Dedifferentiated amniotic fluid mesenchymal stem cell (primary cell): ENCODE measurements around the gene BCAS4.

Experiments used
- DNase-seq: peaks from one replicate; pipeline ENCODE4 v3.0.0-alpha.2; 2016; ENCODE audit errors: extremely low spot score

BCAS4 gene

GRCh38 chr20:50854506-50855249 lies 59.8 kb downstream of the BCAS4 start:
- DNase-seq: no peak

DNA sequence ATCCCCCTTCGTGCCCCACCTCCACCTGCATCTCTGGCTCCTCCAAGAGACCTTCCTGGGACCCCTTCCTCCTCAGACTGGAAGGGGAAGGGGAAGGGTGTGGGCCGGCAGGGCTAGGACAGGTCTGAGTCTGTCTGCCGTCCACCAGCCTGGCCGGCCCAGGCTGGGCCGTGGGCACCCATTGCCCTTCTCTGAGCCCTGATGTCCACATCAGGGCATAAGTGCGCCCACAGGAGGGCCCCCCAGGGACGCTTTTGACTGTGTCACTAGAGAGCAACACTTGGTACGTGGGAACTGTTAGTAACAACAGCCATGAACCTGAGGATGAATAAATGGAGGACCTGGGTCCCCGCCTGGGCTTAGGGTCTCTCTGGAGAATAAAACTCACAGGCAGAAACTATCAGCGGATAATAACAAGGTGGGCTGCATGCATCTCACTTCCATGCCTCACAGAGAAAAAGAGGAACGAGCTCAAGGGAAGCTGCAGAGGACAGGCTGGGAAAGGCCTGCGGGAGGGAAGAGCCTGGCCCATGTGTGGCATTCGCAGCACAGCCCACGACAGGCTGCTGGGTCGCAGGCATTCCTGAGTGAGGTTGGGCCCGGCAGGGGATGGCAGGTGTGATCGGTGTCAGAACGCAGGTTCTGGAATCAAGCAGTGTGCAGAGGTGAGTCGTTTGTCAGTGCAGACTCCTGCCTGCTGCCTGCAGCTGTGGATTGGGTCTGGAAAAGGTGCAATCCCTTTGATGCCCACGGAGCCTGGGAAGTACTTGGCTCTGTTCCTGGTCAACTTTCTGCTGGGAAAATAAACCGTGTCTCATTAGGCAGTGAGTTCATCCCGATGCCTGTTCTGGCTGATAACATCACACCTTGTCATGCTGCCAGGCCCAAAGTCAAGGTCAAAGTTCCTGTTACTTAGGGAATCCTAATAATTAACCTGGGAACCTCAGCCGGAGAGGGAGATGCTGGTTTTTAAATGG lies 60.9 kb downstream of the BCAS4 start:
- DNase-seq: no peak

DNA sequence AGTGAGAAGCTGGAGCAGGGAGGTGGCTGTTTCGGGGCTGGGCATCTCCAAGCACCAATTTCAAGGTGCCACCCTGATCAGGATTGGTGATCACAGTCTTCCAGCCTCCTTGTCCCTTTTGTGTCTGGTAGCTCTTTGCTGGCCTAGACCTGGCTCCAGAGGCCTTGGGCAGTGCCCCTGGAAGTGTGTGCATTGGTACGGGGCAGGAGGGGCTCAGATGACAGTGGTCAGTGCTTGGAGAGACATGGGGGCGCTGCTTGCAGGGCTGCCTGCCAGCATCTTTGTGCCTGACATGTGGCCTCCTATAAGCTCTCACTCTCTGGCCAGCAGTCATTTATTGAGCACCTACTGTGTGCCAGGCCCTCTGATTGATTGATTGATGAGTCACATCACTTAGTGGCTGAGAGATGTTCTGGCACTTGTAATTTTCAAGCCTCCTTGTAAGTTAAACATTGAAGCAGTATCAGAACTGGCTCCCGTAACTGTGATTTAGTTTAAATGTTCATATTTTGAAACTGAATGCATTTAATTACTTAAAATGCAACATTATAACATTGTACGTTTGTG lies 61.7 kb downstream of the BCAS4 start:
- no peak for DNase-seq

DNA sequence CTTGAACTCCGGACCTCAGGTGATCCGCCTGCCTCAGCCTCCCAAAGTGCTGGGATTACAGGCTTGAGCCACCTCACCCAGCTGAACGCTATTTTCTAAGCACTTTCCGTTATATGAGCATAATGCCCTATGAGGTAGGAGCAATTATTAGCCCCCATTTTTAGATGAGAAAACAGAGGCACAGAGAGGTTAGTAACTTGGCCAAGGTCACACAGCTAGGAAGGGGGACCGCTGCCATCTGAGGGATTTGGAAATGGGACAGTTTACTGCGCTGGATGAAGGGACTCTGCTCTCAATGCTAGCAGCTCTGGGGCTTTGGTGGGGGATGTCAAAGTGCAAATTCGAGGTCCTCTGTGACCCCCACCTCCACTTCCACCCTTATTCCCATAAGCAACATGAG lies 62.5 kb downstream of the BCAS4 start:
- no peak for DNase-seq

DNA sequence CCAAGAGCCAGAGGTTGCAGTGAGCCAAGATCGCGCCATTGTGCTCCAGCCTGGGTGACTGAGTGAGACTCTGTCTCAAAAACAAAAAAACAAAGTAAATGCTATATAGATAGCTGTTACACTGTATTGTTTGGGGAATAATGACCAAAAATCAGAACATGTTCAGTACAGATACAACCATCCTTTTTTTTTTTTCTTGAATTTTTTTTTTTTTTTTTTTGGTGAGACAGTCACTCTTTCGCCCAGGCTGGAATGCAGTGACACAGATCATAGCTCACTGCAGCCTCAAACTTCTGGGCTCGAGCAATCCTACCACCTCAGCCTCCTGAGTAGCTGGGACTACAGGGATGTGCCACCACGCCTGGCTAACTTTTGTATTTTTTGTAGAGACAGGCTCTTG lies 63.7 kb downstream of the BCAS4 start:
- DNase-seq: no peak

GRCh38 chr20:50859161-50859560 lies 64.3 kb downstream of the BCAS4 start:
- no peak for DNase-seq

GRCh38 chr20:50861012-50861411 lies 66.2 kb downstream of the BCAS4 start:
- no peak for DNase-seq

- no peak for DNase-seq
Measured at GRCh38 chr20:50862546-50862945, 67.7 kb downstream of the BCAS4 start.

- DNase-seq: no peak
Measured at GRCh38 chr20:50865114-50865513, 70.3 kb downstream of the BCAS4 start.

GRCh38 chr20:50865591-50865990 lies 70.7 kb downstream of the BCAS4 start:
- no peak for DNase-seq

DNA sequence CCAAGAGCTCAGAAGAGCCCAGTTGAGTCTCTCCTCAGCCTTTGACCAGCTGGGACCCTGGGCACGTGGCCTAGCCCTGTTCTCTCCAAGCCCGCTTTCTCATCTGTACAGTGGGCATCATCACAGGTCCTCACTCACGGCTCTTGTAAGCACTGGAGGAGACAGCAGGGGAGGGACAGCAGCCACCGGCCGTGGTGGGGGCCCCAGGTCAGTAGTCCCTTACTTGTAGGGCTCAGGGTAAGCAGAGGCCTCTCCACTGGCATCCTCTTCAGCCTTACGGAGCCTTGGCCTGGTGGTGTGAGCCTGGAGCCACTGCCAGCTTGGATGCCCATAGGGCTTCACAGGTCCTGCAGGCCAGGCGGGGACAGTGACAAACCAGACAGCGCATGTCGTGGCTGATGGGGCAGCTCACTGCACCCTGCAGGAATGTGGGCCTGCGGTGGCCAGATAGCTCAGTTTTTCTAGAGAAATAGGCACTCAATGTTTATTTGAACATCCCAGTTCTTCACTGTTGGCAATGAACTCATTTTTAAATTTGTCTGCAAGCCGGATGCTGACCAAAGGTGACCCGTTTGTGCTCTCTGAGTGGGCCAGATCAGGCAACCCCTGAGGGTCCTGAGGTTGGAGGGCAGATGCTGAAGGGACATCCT lies 71.3 kb downstream of the BCAS4 start:
- no peak for DNase-seq

GRCh38 chr20:50866831-50867230 lies 72.0 kb downstream of the BCAS4 start:
- DNase-seq: no peak

DNA sequence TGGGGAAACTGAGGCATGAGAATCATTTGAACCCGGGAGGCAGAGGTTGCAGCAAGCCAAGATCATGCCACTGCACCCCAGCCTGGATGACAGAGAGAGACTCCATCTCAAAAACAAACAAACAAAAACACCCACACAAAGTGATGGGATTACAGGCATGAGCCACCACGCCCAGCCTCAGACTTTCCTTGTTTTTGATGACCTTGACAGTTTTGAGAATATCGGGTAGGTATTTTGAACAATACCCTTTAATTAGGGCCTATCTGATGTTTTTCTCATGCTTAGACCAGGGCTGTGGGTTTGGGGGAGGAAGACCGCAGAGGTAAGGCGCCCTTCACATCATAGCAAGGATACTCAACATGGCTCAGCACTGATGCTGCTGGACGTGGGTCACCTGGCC lies 72.9 kb downstream of the BCAS4 start:
- DNase-seq: no peak

GRCh38 chr20:50868509-50869495 lies 73.9 kb downstream of the BCAS4 start:
- no peak for DNase-seq

GRCh38 chr20:50870561-50871161 lies 75.8 kb downstream of the BCAS4 start:
- no peak for DNase-seq

DNA sequence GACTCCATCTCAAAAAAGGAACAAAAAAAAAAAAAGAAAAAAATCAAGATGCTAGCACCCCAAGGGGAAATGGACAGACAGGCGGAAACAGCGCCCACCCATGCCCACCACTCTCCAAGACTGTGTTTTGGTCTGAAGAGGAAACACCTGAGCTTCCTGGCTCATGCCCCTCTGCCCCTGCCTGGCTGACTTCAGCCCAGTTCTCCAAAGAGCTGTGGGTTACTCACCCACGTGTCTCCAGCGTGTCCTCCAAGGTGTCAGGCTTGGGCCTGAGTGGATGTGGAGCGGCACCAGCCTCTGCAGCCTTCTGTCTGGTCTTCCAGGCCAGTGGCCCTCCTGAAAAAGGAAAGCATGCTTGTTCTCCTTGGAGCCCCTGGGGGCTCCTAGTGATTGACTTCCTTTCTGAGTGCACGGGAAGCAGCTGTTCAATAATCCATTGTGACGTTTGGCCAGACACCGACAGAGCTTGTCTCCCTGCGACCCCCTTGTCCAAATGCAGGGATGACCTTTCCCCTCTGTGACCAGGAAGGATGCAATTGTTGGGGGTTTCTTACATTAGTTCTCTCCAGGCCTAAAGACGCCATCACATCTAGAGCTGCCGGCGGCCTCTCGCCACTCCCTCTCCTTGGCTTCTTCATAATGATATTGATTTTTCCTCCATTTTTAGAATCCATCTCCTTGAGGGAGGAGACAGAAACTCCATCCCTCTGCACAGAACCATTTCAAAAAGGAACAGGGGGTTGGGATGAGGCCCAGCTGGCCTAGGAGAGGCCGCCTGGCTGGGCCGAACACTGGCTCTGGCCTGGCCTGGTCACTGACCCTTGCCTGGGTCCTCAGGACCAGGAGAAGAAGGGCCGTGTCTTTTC lies 77.9 kb downstream of the BCAS4 start:
- no peak for DNase-seq

- no peak for DNase-seq
Measured at GRCh38 chr20:50873585-50873984, 78.7 kb downstream of the BCAS4 start.

GRCh38 chr20:50874111-50874757 lies 79.4 kb downstream of the BCAS4 start:
- DNase-seq: no peak
